Activated CD4-positive, CD25-positive, alpha-beta regulatory T cell treated with anti-CD3 and anti-CD28 coated beads, Interleukin-2, amount 50 U/mL, for 24 hours (primary cell): ENCODE measurements around the gene GRB2.

Experiments
- ATAC-seq, 2 donors: fragments of 150-1000 bp; cut with Tn5 transposase; one replicate each; pipeline ENCODE4 v1.10.0; 2021; ENCODE audit warnings: mild to moderate bottlenecking in 1 of 2, moderate library complexity in 1 of 2

GRB2 gene

DNA sequence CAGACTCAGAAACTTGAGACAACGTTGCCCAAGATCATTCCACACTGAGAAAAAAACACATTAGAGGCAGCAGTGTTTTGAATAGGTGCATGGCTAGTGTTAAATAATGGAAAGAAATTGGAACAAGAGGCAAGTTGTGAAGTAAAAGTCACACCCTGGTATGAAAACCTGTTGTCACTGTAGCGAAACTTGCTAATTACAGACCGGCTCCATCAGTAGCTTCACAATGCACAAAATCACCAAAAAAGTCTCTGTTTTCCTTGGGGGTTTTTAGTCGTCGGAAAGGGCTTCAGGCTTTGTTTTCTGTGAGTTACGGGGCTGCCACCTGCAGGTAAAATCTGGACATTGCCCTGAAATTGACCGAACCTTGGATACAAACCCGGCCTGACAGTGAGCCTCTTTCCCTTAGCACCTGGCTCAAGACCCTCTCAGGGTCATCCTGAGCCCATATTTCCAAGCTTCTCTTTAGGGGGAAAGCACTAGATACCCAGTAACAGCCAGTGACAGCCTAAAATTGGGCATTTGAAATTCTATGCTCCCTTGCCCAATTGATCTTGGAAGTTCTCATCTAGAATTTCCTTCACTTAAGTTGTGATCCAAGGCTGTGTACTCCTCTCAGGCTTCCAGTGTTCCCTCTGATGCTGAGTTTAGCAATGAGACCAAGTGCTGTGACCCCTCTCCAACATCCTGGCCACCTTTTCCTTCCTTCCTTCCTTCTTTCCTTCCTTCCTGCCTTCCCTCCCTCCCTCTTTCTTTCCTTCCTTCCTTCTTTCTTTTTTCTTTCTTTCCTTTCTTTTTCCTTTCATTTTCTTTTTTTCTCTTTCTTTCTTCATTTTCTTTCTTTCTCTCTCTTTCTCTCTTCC, 7.2 kb upstream of the GRB2 start:
- ATAC-seq, result peak; percentile 70 to 77

DNA sequence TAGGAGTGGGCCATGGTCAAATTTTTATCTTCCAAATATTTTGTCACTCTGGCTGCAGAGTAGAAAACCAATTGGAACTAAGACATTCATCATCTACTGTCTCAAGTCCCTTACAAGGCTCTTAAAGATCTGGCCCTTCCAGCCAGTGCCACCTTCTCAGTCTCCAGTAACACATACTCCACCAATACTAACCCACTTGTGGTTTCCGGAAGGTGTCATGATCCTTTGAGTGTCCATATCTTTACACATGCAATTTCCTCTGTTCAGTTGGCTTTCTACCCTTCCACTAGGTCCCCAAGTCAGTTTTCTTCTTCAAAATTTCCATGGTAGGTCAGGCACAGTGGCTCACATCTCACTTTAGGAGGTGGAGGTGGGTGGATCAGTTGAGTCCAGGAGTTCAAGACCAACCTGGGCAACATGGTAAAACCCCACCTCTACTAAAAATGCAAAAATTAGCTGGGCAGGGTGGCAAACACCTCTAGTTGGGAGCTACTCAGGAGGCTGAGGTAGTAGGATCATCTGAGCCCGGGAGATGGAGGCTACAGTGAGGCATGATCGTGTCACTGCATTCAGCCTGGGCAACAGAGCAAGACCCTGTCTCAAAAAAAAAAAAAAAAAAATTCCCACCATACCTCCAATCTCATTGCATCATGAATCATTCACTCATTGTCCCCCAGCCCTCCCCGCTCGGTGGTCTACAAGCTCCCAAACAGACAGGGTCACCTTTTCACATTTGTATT, 6.0 kb upstream of the GRB2 start:
- no peak for ATAC-seq

- ATAC-seq, result no peak
These were observed 4.7 kb upstream of the GRB2 start for GRCh38 chr17:75410141-75410540.

DNA sequence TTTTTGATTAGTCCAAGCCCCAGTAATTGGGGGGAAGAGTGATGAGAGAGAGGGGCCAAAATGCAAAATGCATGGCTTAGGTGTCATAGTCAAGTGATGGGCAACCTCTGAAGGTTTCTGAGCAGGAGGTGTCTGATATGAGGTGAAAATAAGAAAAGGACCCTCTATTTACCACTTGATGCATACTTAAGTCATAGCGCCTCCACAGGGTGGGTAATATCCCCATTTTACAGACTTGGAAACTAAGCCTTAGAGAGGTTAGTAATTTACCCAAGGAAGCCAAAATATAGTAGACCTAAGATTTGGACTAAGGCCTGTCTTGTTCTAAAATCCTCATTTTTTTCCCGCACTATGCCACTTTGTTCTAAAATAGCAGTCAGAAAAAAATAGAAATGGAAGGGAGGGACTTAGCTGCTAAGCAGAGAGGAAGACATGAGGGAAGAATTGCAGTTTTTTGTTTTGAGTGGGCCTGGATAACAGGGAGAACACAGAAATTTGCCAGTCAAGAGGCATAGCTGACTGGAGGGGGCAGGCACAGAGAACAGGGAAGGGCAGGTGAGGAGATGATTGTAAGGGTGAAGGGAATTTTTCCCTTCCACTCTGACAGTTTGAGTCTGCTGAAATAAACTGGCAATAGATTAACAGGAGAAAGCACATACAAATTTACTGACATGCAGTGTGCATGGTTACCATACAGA, 2.3 kb upstream of the GRB2 start:
- no peak for ATAC-seq

DNA sequence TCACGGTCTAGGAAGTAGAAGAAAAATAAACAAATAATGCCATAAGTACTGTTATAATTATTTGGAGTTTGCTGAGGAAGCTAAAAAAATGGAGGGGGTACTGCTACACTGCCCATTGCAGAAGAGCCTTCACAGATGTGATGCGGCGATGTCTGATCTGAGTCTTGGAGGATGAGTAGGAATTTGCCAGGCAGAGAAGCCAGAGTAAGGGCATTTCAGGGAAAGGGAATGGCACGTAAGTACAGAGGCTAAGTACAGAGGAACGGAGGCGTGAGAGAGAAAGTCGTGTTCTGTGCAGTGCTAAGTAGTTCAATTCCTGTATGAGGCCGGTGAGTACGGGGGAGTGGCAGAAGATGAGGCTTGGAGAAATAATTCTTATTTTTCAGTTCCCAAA, 741 bp upstream of the GRB2 start:
- no peak for ATAC-seq

- ATAC-seq, result peak; percentile 34 to 37
These were observed 630 bp downstream of the GRB2 start for GRCh38 chr17:75404731-75405364.

GRCh38 chr17:75404223-75404730, 1.2 kb downstream of the GRB2 start:
- ATAC-seq, result no peak

DNA sequence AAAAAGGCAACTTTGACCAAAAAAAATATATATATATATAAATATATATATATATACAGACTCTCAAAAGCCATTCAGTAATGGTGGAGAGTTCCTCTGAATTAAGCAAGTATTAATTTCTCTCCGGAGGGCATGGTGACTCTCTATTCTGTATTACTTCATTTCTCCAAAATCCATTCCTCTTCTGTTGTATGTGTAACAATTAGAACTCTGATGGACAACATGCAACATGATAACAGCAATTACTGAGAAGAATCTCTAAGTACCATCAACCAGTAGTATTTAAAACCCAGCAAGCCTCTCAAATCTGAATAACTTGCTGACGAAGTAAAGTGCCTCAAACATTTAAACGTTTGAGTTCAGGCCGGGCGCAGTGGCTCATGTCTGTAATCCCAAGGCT, 2.3 kb downstream of the GRB2 start:
- ATAC-seq, result no peak

- peak; percentile 25 to 40 for ATAC-seq
These were observed 3.5 kb downstream of the GRB2 start for GRCh38 chr17:75402026-75402425.

- ATAC-seq, result no peak
These were observed 5.0 kb downstream of the GRB2 start for GRCh38 chr17:75400326-75400939.

DNA sequence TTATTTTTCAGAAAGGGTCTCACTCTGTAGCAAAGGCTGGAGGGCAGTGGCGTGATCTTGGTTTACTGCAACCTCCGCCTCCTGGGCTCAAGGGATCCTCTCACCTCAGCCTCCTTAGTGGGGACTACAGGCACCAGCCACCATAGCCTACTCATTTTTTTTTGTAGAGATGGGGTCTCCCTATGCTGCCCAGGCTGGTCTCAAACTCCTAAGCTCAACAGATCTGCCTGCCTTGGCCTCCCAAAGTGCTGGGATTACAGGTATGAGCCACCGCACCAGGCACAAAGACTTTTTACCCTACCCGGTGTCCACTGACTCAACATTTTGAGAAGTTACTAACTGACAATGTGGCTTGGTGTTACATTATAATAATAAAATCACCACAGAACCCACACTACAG, 7.2 kb downstream of the GRB2 start:
- no peak for ATAC-seq

DNA sequence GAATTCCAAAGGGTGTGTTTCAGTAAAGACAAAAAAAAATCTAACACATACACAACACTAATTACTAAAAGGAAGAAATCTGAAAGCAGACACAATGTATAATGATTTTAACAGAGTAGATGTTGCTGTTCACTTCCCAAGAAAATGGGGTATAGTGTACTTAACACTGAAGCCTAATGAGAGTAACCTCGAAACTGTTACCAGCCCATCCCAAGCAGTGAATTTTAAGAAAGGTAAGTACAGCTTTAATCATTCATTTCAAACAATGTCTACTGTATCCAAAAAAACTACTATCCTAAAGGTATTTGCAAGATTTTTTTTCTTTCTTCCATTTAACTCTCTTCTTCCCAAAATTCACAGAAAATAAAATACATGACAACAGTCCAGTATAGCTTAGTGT, 8.3 kb downstream of the GRB2 start:
- no peak for ATAC-seq

DNA sequence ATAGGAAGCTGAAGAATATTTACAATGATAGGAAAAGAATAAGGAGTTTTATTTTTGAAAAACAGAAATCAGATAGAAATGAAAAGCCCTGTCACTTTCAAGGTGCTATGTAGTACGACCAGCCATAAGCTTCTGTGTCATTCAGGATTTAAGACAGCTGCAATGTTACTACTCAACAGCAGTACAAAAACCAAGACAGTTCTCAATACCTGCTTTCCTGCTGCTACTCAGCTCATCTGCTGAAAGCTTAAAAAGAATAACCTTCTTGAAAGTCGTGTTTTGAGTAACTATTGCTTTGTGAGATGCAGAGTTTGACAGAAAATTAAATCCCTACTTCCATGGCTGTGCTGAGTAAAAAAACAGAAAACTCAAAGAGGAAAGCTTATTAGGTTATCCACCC, 8.7 kb downstream of the GRB2 start:
- ATAC-seq, result no peak

GRCh38 chr17:75396025-75396424, 9.5 kb downstream of the GRB2 start:
- ATAC-seq, result no peak

DNA sequence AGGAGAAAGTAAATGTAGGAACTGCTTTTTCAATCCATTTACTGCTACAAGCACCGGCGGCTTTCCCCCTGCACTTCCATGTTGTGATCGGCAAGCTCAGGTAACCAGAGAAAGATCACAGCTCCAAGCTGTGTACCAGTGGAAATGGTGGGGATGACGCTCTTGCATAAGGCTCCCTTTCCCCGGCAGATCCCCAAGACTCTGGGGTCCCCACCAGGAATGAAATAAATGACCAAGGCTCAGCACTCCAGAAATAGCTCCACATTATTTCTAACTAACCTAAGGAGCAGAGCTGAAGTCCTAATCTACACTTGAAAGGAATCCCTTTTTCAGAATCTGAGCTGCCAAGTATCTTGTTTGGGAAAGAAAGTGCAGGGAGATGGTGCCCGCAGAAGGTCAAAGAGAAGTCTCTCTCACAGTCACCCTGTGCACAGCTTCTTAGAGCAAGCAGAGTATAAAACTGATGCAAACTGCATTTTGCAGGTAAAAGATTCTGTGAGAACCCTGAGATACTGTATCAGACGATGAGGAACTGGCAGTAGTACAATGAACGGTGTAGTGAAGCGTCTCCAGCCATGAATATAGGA, 11.1 kb downstream of the GRB2 start:
- peak in 1 of 2 donors; percentile 5 for ATAC-seq

GRCh38 chr17:75393523-75394331, 11.8 kb downstream of the GRB2 start:
- ATAC-seq, result peak; percentile 93

DNA sequence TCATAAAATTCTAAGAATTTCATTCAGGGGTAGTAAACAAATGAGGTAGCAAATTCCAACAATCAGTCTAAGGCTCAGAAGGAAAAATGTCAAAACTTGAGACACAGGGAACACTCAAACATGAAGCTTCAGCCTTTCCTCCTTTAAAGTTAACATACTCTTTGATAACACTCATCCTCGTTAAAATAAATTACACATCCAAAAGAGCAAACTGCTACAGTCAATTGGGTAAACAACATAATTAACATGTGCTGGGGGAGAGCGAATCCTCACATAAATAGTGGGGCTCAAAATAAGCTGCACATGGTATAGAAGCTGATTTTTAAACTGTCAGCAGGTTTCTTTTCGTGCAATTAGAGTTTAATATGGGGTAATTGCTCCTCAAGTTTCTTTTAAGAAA, 12.9 kb downstream of the GRB2 start:
- no peak for ATAC-seq

DNA sequence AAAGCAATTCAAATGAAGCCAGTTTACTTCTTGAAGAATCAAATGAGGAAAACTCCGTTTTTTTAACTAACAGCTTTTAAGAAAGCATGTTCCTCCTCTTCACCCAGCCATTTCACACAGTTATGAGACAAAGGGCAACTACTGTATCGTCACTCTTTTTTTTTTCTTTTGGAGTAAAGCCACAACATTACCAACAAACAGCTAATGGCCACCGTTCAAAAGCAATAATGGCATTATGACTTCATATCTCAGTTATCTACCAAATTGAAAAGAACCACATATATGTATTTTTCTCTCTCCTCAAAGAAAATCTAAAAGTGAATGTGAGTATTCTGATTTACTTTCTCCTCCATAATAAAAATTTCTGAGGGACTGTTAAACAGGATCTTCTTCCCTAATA, 14.5 kb downstream of the GRB2 start:
- no peak for ATAC-seq

DNA sequence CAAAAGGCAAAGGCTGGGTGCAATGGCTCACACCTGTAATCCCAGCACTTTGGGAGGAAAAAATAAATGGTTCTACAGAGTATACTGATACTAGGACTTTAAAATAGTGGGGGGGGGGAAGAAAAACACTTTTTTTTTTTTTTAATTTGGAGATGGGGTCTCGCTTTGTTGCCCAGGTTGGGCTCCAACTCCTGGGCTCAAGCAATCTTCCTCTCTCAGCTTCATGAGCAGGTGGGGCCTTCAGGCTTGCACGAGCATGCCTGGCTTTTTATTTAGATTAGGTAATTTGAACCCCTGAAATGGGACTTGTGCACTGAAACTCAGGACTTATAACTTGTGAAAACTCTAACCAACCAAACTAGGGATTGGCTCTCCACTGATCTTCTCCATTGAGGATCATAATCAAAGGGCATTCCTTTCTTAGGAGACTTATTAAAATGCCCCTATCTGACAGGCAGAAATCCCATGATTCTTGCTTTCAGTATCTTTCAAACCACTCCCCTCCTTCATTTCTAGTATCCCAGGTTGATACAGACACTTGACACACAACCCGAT, 16.9 kb downstream of the GRB2 start:
- ATAC-seq, result no peak

- ATAC-seq, result no peak
These were observed 17.7 kb downstream of the GRB2 start for GRCh38 chr17:75387771-75388170.

DNA sequence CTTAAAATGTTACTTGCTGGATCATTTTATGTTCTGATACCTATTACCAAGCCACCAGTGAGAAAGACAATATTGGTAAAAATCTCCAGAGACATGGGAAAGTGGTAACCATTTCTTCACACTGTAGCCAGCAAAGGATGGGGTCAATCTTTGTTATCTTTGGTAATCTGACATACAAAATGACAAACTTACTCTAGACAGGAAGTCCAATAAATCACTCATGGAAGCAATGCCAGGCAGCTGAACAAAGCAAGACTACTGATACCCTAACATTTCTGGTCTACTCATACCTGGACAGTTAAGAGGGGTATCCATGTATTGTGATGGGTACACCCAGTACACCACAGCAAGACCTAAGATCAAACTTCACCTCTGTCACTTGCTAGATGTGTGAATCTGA, 19.0 kb downstream of the GRB2 start:
- ATAC-seq, result no peak
